GM21529 (cell line): ENCODE measurements around the gene USP31.

Source experiments
- ATAC-seq: cut with Tn5 transposase; IDR thresholded peaks from one replicate; pipeline ENCODE4 v1.9.1; 2021; ENCODE audit not compliant: unreplicated experiment

Gene USP31

DNA sequence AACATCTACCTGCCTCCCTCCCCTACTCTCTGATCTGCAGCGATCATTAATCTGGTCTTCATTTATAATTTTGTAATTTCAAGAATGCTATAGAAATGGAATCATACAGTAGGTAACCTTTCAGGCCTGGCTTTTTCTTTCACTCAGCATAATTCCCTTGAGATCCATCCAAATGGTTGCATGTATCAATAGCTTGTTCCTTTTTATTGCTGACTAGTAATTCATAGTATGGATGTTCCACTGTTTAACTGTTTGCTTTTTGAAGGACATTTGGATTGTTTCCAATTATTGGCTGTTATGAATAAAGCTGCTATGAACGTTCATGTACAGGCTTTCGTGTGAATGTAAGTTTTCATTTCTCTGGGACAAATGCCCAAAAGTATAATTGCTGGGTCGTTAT lies 125.2 kb downstream of the USP31 start:
- no peak for ATAC-seq

DNA sequence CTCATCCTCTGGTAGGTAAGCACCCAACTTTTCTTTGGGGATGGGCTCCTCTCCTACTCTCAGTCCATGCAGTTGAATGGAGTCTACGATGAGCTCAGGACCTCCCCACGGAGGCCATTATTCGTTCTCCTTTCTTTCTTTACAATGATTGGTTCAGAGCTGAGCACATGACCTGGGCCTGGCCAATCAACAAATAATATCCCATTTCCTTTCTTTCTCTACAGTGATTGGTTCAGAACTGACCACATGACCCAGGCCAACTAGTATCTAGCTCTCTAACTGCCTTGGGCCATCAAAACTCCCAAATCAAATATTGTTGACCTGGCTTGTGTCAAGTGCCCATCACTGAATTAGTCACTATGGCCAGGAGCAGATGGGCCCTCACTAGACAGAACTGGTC lies 129.2 kb downstream of the USP31 start:
- ATAC-seq: no peak

- no peak for ATAC-seq
These were observed 132.9 kb downstream of the USP31 start for GRCh38 chr16:23016368-23016767.

DNA sequence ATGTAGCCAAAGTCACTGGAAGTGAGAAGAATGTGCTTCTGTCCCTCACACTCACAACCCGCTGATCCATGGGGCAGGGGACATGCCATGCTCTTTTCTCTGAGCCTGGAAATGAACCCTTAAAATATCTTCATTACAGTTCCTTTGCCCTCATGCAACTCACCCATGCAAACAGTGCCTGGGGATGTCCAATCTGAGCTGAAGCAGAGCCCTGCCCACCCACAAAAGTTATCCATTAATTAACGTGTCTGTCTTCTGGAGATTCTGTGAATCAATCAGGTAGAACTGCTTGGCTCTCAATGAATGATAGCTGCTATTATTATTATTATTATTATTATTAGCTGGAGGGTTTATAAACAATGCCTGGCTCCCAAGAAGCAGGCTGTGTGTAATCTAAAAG lies 133.7 kb downstream of the USP31 start:
- ATAC-seq: no peak

DNA sequence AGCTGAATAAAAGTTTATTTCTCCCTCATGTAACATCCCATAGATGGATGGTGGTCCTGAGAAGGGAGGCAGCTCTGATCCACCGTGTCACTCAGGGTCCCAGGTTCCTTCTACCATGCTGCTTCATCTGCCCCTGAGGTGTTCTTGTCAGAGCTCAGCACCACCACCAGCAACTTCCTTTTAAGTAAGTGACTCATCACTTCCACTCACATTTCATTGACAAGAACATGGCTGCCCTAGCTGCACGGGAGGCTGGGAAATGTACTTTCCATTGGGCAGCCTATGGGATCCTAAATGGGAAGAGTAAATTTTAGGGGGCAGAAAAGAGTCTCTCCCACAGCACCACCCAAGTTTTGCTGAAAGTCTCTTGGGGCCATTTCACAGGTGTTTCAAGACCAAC lies 134.7 kb downstream of the USP31 start:
- ATAC-seq: no peak
